Measurements from ENCODE around the gene APMAP. TPM values are rescaled to one million over a fixed set of nuclear protein-coding genes. Genes with fewer than 3 reads are reported as not detected.

Gene APMAP
- total and polyA plus RNA-seq, 10 of the 15 experiments (the other 5 are each of a cell fraction or from before 2014, with no cell fraction given): 12.1 to 60.2 (median 32.7) TPM

DNA sequence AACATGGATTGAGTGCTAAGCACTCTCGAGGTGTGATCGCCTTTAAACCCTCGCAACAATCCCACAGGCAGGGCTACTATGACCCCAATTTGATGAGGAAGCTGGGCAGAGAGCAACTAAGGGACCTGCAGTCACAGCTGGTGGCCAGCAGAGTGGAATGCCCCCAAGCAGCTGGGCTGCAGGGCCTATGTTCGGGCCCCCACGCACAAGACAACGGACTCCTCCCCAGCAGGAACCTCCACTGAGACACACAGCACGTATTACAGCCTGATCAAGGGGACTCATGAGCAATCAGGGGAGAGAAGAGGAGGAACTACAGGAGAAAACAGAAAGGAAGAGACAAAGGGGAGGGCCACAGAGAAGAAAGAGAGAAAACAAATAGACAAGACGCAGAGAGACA is 21.8 kb downstream of the APMAP start:
- Histone ChIP-seq H3K9ac (ENCODE audit: control insufficient read depth, insufficient read depth, low read length) (no peak overlapping the region), H3K79me2 (ENCODE audit: control insufficient read depth, insufficient read depth, low read length) (no peaks in the 10 kb centered on the region), H3K4me2 (ENCODE audit: control insufficient read depth, insufficient read depth) (no peak overlapping the region), H3K36me3 (ENCODE audit: control insufficient read depth in 2 of 2, insufficient read depth in 2 of 2, low read length in 1 of 2) (peaks cover 26 to 28% of the 10 kb centered on the region in 2 experiments), H2AFZ (ENCODE audit: control insufficient read depth, low read depth, low read length) (no peak overlapping the region), H4K20me1 (ENCODE audit: control insufficient read depth, insufficient read depth) (no peaks in the 10 kb centered on the region), H3K4me3 (no peak overlapping the region), H3K4me1 (ENCODE audit: control insufficient read depth, insufficient read depth, low read length) (no peaks in the 10 kb centered on the region), H3K27me3 (replicated peaks in 1 of 2; ENCODE audit: control insufficient read depth in 2 of 2, insufficient read depth in 2 of 2, low read length in 1 of 2) (no peaks in the 10 kb centered on the region), H3K27ac (ENCODE audit: control insufficient read depth, insufficient read depth) (no peak overlapping the region), H3K9me3 (replicated peaks; ENCODE audit: control insufficient read depth, insufficient read depth, low read length) (no peaks in the 10 kb centered on the region)
- ATAC-seq: no peak
- POLR2A ChIA-PET: no interaction called here
- CTCF ChIA-PET: no interaction called here
- RAD21 ChIA-PET (ENCODE audit: unreplicated experiment): no interaction called here
- 92% methylated on average over 8 of the region's 8 CpGs for WGBS (ENCODE audit: insufficient coverage, insufficient replicate concordance, low lambda C conversion rate, missing lambda C conversion rate)
- SMC1A ChIA-PET (ENCODE audit: uncharacterized antibody, unreplicated experiment): no interaction called here
- no peak for FAIRE-seq
- no peak for DNase-seq (ENCODE audit: low read depth, low spot score)
- TF ChIP-seq NBN (IDR thresholded peaks at IDR 0.05) (no peak), ZNF622 (IDR thresholded peaks at IDR 0.05) (no peak), JUNB (IDR thresholded peaks at IDR 0.05) (no peak), TCF12 (IDR thresholded peaks at IDR 0.05; ENCODE audit: low read depth, low read length) (no peak), NR2C2 (IDR thresholded peaks at IDR 0.05; ENCODE audit: borderline replicate concordance, control insufficient read depth, insufficient read length, low read depth) (no peak), CHD2 (IDR thresholded peaks at IDR 0.05; ENCODE audit: borderline replicate concordance, low read depth, low read length) (no peak), GABPA (IDR thresholded peaks at IDR 0.05; ENCODE audit: low read depth) (no peak), BACH1 (IDR thresholded peaks at IDR 0.05; ENCODE audit: borderline replicate concordance) (no peak), SIX5 (IDR thresholded peaks at IDR 0.05; ENCODE audit: low read depth, low read length, severe bottlenecking) (no peak), GATAD2B (conservative IDR thresholded peaks at IDR 0.05; ENCODE audit: low read depth) (no peak), NFXL1 (IDR thresholded peaks at IDR 0.05; ENCODE audit: borderline replicate concordance) (no peak), BMI1 (IDR thresholded peaks at IDR 0.05; ENCODE audit: borderline replicate concordance) (no peak), CHD4 (IDR thresholded peaks at IDR 0.05) (no peak)
- TF ChIP-seq, protein P1, sequence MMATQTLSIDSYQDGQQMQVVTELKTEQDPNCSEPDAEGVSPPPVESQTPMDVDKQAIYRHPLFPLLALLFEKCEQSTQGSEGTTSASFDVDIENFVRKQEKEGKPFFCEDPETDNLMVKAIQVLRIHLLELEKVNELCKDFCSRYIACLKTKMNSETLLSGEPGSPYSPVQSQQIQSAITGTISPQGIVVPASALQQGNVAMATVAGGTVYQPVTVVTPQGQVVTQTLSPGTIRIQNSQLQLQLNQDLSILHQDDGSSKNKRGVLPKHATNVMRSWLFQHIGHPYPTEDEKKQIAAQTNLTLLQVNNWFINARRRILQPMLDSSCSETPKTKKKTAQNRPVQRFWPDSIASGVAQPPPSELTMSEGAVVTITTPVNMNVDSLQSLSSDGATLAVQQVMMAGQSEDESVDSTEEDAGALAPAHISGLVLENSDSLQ (IDR thresholded peaks at IDR 0.05): no peak
- TF ChIP-seq, protein P2, sequence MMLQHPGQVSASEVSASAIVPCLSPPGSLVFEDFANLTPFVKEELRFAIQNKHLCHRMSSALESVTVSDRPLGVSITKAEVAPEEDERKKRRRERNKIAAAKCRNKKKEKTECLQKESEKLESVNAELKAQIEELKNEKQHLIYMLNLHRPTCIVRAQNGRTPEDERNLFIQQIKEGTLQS (IDR thresholded peaks at IDR 0.05; ENCODE audit: borderline replicate concordance, extremely low read depth, low read depth, low read length): no peak
- TF ChIP-seq, protein P3, sequence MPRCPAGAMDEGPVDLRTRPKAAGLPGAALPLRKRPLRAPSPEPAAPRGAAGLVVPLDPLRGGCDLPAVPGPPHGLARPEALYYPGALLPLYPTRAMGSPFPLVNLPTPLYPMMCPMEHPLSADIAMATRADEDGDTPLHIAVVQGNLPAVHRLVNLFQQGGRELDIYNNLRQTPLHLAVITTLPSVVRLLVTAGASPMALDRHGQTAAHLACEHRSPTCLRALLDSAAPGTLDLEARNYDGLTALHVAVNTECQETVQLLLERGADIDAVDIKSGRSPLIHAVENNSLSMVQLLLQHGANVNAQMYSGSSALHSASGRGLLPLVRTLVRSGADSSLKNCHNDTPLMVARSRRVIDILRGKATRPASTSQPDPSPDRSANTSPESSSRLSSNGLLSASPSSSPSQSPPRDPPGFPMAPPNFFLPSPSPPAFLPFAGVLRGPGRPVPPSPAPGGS (IDR thresholded peaks at IDR 0.05; ENCODE audit: borderline replicate concordance, insufficient read depth, low read depth, low read length, poor library complexity, severe bottlenecking): no peak
- TF ChIP-seq, protein P4, sequence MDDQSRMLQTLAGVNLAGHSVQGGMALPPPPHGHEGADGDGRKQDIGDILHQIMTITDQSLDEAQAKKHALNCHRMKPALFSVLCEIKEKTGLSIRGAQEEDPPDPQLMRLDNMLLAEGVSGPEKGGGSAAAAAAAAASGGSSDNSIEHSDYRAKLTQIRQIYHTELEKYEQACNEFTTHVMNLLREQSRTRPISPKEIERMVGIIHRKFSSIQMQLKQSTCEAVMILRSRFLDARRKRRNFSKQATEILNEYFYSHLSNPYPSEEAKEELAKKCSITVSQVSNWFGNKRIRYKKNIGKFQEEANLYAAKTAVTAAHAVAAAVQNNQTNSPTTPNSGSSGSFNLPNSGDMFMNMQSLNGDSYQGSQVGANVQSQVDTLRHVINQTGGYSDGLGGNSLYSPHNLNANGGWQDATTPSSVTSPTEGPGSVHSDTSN (IDR thresholded peaks at IDR 0.05; ENCODE audit: insufficient replicate concordance, low read depth, low read length): no peak
- TF ChIP-seq, protein P5, sequence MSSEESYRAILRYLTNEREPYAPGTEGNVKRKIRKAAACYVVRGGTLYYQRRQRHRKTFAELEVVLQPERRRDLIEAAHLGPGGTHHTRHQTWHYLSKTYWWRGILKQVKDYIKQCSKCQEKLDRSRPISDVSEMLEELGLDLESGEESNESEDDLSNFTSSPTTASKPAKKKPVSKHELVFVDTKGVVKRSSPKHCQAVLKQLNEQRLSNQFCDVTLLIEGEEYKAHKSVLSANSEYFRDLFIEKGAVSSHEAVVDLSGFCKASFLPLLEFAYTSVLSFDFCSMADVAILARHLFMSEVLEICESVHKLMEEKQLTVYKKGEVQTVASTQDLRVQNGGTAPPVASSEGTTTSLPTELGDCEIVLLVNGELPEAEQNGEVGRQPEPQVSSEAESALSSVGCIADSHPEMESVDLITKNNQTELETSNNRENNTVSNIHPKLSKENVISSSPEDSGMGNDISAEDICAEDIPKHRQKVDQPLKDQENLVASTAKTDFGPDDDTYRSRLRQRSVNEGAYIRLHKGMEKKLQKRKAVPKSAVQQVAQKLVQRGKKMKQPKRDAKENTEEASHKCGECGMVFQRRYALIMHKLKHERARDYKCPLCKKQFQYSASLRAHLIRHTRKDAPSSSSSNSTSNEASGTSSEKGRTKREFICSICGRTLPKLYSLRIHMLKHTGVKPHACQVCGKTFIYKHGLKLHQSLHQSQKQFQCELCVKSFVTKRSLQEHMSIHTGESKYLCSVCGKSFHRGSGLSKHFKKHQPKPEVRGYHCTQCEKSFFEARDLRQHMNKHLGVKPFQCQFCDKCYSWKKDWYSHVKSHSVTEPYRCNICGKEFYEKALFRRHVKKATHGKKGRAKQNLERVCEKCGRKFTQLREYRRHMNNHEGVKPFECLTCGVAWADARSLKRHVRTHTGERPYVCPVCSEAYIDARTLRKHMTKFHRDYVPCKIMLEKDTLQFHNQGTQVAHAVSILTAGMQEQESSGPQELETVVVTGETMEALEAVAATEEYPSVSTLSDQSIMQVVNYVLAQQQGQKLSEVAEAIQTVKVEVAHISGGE (CRISPR knock-in tag; IDR thresholded peaks at IDR 0.05): no peak
- intact Hi-C loops (cut with micrococcal nuclease; ENCODE audit: unreplicated experiment): no loop called here
- BruUV-seq (replicated peaks): no TSS peak
- in situ Hi-C loops (cut with MboI): loop anchor here (5.0 kb wide), 1 partner anchor 52 kb away; no protein-coding TSS in a partner anchor
